Measurements from ENCODE around the gene INTS15. TPM values are rescaled to one million over a fixed set of nuclear protein-coding genes. Genes with fewer than 3 reads are reported as not detected.

Gene INTS15
- polyA plus RNA-seq, 1 donor from 2014 or later = 36.2 TPM

GRCh38 chr7:6642861-6643640 lies 53.2 kb downstream of the INTS15 start:
- Histone ChIP-seq H4K20me1 (ENCODE audit: insufficient read depth) (no peaks in the 10 kb centered on the region), H2AFZ (ENCODE audit: low read depth, low read length) (no peak overlapping the region), H3K9me2 (ENCODE audit: insufficient read depth, low read length) (no peaks in the 10 kb centered on the region), H3K27ac (ENCODE audit: low read length) (no peak overlapping the region), H3K27me3 (ENCODE audit: insufficient read depth, low read depth, low read length) (no peaks in the 10 kb centered on the region), H3K4me3 (ENCODE audit: low read length) (no peak overlapping the region), H3K9me3 (ENCODE audit: low read length) (no peaks in the 10 kb centered on the region), H3K36me3 (ENCODE audit: insufficient read depth, low read length) (no peaks in the 10 kb centered on the region), H3K79me2 (replicated peaks; ENCODE audit: insufficient read depth, low read length) (peaks cover 25% of the 10 kb centered on the region), H3K9ac (ENCODE audit: low read length) (no peak overlapping the region), H3F3A (ENCODE audit: insufficient read depth, low read length, poor library complexity, severe bottlenecking) (no peaks in the 10 kb centered on the region), H3K4me2 (ENCODE audit: low read length) (no peak overlapping the region)
- TF ChIP-seq TAF1 (IDR thresholded peaks at IDR 0.05; ENCODE audit: low read depth) (no peak), EP300 (conservative IDR thresholded peaks at IDR 0.05; ENCODE audit: poor library complexity, severe bottlenecking) (no peak), EZH2 (IDR thresholded peaks at IDR 0.05; ENCODE audit: borderline replicate concordance, insufficient read depth, low read length, poor library complexity, severe bottlenecking) (no peak)

- no peaks in the 10 kb centered on the region for H3K9me2 ChIP-seq (ENCODE audit: insufficient read depth, low read length)
- no peak overlapping the region for H3K9ac ChIP-seq (ENCODE audit: low read length)
- no peak overlapping the region for H2AFZ ChIP-seq (ENCODE audit: low read depth, low read length)
- no peaks in the 10 kb centered on the region for H3K9me3 ChIP-seq (ENCODE audit: low read length)
- H3K27ac ChIP-seq (ENCODE audit: low read length) = no peak overlapping the region
- H3K36me3 ChIP-seq (ENCODE audit: insufficient read depth, low read length) = no peaks in the 10 kb centered on the region
- no peaks in the 10 kb centered on the region for H3F3A ChIP-seq (ENCODE audit: insufficient read depth, low read length, poor library complexity, severe bottlenecking)
- no peak overlapping the region for H3K4me3 ChIP-seq (ENCODE audit: low read length)
- no peaks in the 10 kb centered on the region for H4K20me1 ChIP-seq (ENCODE audit: insufficient read depth)
- H3K4me2 ChIP-seq (ENCODE audit: low read length) = no peak overlapping the region
- peaks cover 16% of the 10 kb centered on the region for H3K79me2 ChIP-seq (replicated peaks; ENCODE audit: insufficient read depth, low read length)
- no peaks in the 10 kb centered on the region for H3K27me3 ChIP-seq (ENCODE audit: insufficient read depth, low read depth, low read length)
- TF ChIP-seq REST (IDR thresholded peaks at IDR 0.05; ENCODE audit: borderline replicate concordance) (no peak), RAD21 (conservative IDR thresholded peaks at IDR 0.05) (no peak), MXI1 (conservative IDR thresholded peaks at IDR 0.05; ENCODE audit: poor library complexity, severe bottlenecking) (no peak), EP300 (conservative IDR thresholded peaks at IDR 0.05; ENCODE audit: poor library complexity, severe bottlenecking) (no peak), CTCF (IDR thresholded peaks at IDR 0.05; ENCODE audit: poor library complexity, severe bottlenecking) (no peak), TAF1 (IDR thresholded peaks at IDR 0.05; ENCODE audit: low read depth) (no peak)
These were observed 54.2 kb downstream of the INTS15 start for GRCh38 chr7:6643915-6644625.
